ENCODE results near the gene EPHB6.

EPHB6 gene

DNA sequence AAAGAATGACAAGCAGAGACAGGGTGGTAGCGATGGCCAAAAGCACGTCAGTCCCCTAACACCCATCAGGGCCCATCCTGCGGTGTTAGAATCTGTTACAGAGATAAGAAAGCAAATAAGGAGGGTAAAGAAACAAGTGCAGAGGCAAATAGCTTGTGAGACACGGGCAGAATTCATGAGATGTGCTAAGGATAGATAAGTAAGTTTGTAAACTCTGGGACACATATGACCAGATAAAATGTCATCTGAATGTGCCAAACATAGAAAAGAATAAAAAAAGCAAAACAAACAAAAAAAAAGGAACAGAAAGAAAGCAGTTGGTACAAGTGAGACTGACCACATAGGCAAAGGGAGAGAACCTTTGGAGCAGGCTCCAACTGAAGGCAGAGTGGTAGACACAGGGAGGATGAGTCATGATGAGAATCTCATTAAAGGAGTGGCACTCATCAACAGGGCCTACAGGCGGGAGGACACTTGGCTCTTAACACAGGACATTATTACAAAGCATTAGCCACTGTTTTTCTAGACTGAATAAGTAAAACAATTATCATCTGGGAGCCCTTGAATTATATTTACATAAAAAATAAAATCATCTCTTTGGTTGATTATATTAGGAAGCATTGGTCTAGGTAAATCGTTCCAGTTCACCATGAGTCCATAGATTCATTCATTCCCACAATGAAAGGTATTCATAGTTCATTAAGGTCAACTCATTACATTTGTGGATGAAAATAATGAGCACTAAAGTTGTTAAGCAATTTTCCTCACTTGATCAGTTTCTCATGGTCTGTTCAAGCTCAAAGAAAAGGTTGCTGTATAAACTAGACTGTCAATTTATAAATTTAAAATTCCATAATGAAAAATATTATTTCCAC lies 21.5 kb upstream of the EPHB6 start:
- TF ChIP-seq, protein P1, sequence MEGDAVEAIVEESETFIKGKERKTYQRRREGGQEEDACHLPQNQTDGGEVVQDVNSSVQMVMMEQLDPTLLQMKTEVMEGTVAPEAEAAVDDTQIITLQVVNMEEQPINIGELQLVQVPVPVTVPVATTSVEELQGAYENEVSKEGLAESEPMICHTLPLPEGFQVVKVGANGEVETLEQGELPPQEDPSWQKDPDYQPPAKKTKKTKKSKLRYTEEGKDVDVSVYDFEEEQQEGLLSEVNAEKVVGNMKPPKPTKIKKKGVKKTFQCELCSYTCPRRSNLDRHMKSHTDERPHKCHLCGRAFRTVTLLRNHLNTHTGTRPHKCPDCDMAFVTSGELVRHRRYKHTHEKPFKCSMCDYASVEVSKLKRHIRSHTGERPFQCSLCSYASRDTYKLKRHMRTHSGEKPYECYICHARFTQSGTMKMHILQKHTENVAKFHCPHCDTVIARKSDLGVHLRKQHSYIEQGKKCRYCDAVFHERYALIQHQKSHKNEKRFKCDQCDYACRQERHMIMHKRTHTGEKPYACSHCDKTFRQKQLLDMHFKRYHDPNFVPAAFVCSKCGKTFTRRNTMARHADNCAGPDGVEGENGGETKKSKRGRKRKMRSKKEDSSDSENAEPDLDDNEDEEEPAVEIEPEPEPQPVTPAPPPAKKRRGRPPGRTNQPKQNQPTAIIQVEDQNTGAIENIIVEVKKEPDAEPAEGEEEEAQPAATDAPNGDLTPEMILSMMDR (IDR thresholded peaks at IDR 0.05), result no peak
- no peak for TF ChIP-seq ZFX (IDR thresholded peaks at IDR 0.05; ENCODE audit: borderline replicate concordance)
- no peak overlapping the region for H3K27ac ChIP-seq

DNA sequence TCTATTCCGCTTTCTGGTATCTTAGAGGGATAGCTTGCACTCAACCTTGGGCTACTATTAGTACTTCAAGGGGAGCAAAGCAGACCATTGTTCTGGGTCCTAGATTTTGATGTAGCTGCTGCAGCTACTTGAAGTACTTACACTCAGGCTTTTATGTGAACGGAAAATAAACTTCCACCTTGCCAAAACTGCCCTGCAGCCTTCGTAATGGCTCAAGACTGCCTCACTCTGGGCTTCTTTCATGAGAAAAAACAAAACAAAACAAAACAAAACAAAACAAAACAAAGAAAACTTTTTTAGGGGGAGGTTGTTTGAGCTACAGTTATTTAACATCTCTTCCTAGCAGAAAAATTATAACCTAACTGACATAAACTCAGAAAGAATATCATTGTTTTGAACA lies 19.4 kb upstream of the EPHB6 start:
- TF ChIP-seq ZFX (IDR thresholded peaks at IDR 0.05; ENCODE audit: borderline replicate concordance), result no peak
- TF ChIP-seq, protein P1 (IDR thresholded peaks at IDR 0.05), result no peak
- no peak overlapping the region for H3K27ac ChIP-seq

DNA sequence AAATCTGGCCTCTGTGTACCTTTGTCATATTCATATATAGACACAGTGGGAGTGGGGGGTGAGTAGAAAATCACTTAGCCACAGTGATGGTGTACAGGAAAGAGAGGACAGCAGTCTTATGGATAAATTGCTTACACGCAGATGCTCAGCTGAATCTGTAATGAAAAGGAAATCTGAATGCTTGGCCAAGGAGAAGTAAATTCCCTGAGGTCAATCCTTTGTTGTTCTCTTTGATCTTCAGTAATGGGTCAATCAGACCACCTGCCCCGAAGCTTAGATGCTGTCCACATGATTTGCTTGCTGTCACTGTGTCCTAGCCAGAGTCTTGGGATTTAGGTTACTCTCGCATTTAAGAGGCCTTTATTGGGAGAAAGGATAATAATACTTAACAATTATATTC lies 18.4 kb upstream of the EPHB6 start:
- no peak for TF ChIP-seq ZFX (IDR thresholded peaks at IDR 0.05; ENCODE audit: borderline replicate concordance)
- TF ChIP-seq, protein P1 (IDR thresholded peaks at IDR 0.05), result no peak
- no peak overlapping the region for H3K27ac ChIP-seq

DNA sequence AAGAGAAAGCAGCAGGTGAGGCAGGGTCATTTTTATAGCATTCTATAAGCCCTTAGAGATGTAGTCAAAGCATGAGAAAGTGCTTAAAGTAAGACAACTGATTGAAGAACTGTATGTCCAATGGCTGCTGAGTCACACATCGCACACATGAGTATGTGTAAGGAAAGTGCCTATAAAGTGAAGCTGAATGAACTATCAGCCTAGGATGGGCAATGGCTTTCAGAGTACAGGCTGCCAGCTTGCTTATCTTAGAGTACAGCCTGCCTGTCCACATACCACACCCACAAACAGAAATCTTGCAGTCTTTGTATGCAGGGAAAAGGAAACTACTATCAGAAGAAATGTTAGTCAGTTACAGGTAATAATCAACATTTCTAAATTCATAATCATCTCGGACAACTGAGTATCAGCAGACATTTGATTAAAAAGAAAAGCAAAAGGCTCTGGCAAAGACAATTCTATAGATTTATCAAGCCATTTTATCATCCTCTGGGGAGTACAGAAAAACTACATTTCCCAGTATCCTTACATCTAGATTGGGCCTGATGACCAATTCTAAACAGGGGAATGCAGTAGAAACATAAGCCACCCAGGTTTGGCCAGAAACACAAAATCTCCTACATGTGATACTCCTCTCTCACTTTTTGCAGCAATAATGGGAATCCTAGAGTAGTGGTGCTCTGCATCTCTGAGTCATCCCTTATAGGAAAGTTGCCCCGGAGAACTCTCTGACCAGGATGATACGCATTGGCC lies 16.2 kb upstream of the EPHB6 start:
- no peak for TF ChIP-seq ZFX (IDR thresholded peaks at IDR 0.05; ENCODE audit: borderline replicate concordance)
- TF ChIP-seq, protein P1 (IDR thresholded peaks at IDR 0.05), result no peak
- no peak overlapping the region for H3K27ac ChIP-seq

DNA sequence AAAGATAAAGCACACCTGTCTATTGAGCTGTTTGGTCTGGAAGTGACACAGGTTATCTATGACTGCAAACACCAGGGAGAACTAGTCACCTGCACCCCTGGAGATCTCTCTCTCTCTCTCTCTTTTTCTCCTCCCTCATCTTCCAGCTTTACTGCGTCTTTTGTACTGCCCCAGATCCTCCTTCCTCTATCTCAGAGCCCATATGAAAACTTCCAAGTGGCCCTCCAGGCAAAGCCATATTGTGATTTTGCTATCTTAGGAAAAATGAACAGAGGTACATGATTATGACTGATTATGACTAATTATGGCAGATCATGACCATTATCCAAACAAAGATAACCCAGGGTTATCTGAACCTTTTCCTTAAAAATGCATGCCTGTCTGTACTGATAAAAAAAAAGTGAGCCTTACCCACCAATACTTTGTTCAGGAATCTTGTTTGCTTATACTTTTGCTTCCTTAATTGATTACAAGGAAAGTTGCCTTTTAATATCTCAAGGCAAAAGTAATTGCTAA lies 12.6 kb upstream of the EPHB6 start:
- H3K27ac ChIP-seq, result no peak overlapping the region
- TF ChIP-seq ZFX (IDR thresholded peaks at IDR 0.05; ENCODE audit: borderline replicate concordance), result no peak
- TF ChIP-seq, protein P1 (IDR thresholded peaks at IDR 0.05), result no peak

DNA sequence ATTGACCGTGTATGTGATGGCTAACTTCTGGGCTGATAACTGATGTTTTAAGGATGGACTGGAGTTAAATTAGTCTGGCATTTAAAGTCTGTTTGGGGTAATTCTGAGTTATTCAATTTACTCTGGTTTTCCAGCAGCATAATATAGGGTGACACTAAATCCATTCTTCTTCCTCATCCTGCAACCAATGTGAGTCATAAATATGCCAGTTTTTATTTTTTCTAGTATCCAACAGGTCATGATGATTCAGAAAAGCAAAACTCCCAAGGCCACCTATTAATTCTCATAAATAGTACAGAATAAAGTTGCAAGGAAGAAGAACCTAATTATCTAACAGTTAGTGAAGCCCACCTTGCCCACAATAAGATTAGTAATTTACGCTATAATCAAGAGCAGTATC lies 7.5 kb upstream of the EPHB6 start:
- H3K27ac ChIP-seq, result no peak overlapping the region
- TF ChIP-seq, protein P1 (IDR thresholded peaks at IDR 0.05), result no peak
- no peak for TF ChIP-seq ZFX (IDR thresholded peaks at IDR 0.05; ENCODE audit: borderline replicate concordance)
